RKO (cell line): Measurements from ENCODE around the gene SYNE4.

Source experiments
- DNase-seq: peaks from one replicate; pipeline ENCODE4 v3.0.0-alpha.2; 2016; ENCODE audit warnings: low spot score

The SYNE4 gene

DNA sequence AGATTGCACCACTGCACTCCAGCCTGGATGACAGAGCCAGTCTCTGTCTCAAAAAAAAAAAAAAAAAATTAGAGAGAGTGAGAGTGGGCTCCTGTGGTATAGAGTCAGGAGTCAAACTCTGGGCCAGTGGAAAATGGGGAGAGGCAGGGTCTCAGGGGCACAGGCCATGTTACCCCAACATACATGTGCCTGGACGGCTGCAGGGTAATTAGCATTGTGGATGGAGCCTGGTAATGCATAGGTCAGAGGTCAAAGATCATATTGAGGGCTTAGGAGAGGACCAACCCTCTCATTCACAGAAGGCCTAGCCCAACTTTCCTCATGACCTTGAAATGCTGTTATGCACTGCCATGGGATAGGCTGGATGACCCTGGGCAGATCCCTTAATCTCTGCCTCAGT lies 16.9 kb upstream of the SYNE4 start:
- DNase-seq: no peak

DNA sequence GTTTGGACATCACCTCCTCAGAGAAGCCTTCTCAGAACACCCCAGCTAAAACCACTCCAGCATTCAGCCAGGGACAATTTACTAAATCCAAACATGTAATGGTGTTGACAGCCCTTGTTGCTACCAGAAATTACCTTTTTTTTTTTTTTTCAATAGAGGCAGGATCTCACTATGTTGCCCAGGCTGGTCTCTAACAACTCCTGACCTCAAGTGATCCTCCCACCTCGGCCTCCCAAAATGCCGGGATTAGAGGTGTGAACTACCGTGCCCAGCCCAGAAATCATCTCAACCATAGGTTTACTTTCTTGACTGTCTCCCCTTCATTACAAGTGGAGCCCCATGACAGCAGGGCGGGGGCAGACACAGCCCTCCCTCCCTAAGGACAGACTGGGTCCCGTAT lies 14.8 kb upstream of the SYNE4 start:
- DNase-seq: no peak

DNA sequence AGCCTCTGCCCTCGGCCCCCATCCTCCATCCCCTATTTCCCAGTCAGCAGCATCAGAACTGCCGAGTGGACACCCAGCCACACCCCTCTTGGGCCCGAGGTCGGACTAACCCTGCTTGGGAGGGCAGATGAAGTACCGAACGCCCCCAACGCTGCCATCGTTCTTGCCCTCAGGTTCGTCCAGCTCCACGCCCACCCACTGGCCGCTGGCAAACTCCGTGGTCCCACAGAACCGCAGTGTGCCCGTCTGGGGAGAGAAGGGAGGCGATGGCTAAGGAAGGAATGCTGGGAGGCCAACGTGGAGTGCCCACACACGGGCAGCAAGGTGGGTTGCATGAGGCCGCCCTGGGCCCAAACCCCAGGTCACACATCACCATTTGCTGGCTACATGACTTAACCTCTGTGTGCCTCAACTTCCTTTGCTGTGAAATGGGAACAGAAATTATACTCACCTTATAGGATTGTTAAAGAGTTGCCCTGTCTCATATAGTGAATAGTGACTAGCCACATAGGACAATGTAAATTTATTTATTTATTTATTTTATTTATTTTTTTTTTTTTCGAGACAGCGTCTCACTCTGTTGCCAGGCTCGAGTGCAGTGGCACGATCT lies 10.6 kb upstream of the SYNE4 start:
- no peak for DNase-seq

DNA sequence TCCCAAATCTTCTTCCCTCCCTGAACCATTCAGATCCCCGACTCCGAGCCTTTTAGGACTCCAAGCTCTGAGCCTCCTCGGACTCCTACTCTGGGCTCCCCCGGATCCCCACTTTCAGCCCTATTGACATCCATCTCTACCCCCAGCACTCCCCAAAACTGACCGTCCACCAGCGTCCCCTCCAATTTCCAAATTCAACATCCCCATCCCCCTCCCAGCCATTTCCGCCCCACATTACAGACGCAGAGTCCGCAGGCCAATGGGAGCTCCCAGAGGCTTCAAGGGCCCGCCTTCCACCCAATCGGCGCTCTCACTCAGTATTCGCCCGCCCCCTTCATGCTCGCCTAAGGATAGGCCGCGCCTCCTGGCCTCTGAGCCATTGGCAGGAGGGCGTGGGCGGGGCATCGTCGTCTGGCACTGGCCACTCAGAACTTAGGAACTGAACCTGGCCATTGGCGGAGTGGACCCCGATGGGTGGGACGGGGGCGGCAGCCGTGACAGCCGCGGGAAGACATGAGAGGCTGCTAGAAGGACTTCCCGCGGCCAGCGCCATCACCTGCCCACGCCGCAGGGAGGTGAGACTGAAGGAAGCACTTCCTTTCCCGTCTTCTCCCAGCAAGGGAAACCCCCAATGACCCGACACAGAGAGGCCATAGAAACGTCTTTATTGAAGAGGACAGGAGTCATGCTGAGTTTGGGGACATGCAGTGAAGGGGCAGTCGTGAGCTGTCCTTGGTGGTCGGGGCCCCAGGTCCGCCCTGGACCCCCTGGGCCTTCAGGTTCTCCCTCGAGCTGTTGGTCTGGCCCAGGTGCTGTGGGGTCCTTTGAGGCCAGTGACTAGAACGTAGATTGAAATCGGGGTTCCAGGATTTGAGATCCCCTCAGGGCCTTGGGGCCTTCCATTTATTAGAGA lies 5.7 kb upstream of the SYNE4 start, which contains the start of gene ALKBH6:
TSS of gene ALKBH6 (minus strand) at position 202 of the 913 bp plus-strand sequence. CDS start 816 bp downstream, outside the sequence.
- DNase-seq: peak; percentile 99

DNA sequence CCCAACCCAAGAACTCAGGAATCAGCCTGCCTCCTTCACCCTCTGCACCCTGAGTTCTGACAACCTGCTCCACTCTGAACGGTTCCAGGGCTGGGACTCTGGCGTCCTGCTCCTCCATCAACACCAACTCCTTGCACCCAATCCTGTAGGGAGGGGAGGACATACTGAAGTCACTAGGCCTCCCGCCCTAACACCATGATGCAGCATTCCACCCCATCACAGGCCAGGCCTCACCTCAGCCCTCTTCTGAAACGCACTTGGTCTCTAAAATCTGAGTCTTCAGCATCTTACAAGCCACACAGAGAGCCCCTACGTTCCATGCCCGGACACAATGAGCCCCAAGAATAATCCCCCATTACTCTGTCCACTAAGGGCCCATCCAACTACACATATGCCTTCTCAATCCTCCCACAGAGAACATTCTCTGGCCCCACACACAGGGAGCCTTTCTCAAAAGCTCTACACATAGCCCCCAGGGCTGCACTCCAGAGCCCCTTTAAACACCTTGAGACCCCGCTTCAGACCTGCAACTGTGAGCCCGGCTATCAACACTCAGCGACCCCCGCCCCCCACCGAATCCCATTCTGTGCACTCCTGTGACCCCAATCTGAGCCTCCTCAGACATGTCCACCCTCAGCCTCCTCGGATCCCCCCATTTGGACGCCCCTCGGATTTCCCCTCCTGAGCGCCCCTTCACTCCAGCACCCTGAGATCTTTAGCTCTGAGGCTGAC lies 4.8 kb upstream of the SYNE4 start:
- DNase-seq: no peak

DNA sequence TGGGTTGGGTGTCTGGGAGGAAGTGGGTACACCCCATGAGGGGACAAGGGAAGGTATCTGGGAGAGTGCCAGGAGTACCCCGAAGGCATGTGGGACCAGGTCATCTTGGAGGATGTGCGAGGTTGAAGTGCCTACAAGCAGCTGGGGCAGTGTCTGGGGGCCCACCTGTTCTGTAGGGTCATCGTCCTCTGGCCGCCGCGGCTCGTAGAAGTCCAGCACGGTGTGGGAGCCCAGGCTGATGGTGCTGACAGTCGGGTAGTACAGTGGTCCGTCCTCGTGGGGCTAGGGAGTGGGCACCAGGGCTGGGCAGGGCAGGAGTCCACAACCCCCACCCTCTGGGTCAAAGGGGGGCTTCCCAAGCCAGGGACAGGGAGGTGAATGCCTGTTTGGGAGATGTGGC lies 1.8 kb upstream of the SYNE4 start:
- no peak for DNase-seq

DNA sequence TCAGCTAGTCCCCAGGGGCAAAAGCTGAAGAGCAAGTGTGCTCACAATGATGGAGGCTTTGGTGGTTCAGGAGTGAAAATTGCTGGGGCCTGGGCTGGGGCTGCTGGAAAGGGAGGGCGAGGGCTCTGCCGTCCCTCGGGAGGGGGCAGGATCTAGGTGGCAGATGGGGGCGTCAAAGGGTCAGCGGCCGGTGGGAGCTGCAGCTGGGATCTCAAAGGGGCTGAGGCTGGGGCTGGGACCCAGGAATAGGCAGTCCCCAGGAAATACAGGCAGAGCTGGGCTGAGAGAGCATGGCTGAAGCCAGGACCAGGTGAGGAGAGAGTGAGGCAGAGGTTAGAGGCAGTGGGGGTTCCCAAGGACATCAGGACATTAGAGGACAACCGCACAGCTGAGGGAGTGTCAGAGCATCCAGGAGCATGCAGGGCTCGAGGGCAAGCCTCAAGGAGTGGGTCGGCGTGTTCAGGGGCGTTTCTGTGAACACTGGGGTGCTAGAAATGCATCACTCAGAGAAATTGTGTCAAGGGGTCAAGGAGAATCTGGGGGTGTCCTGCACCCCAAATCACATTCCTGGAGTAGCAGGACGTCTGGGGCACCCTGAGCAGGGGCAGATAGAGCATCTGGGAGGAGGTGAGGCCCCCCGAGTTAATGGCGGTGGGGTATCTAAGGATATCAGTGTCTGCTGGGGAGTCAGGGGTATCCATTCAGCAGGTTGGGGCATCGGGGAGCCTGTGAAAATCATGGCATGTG lies 1.2 kb upstream of the SYNE4 start:
- no peak for DNase-seq

DNA sequence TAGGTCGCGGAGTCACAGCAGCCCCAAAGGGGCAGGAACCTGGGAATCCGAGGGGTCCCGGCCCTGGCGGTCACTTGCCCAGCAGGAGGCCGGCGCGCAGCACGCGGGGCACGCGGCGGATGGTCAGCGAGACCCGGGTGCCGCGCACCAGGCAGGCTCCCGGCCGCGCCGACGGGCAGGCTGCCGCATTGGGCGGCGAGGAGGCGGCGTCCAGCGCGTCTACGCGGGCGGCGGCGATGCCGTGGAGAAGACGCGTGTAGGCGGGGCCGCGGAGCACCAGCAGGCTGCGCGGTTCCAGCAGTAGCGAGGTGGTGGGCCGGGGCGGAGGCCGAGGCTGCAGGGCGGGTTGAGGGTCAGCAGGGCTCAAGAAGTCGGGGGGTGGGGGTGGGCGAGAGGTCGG lies 607 bp upstream of the SYNE4 start:
- peak; percentile 66 for DNase-seq

DNA sequence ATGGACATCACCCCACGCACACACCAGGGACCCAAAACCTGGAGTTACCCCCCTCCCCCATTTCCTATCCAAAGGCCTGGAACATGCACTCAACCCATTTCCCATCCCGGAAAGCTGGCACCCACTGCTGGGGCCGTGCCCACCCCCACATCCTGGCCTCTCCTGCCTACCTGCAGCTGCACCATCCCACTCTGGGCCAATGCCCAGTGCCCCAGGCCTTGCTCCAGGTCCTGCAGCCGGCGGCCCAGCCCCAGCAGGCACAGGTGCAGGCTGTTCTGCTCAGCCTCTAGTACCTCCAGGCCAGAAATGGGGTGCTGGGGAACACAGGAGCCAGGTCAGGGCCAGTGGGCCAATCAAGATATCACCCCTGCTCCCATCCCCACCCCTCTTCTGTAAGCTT lies 1.7 kb downstream of the SYNE4 start:
- DNase-seq: no peak

DNA sequence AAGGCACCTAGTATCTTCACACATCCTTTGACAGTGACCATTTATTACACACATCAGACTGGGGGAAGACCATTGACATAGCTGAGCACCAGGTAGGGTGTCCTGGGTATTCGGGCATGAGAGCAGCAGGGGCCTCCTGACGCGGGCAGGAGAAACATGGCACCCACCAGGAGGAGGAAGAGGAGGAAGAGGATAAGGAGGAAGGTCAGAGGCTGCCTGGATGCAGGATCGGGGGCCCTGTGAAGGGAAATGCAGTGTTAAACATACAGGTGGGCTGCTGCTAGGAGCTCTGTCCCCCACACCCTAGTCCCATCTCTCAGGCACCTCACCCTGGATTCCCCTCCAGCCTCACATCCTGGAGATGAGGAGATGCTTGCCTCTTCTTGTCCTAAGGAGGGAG lies 5.3 kb downstream of the SYNE4 start:
- no peak for DNase-seq

DNA sequence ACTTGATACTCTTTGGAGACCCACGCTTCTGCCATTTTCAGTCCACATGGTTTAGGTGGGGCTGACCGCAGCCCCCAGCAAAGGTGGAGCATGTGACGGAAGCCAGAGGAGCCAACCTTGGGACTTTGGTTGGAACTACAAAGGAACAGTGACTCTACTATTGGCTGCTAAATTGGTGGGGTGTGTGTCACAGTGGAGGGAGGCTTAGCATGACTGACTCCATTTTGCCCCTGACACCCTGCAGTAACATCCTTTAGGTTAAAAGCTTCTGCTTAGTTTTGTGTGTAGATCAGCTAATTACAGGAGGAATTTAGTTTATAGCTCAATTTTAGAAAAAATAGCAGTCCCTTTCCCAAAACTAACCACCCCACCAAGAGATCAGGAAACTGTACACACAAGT lies 7.0 kb downstream of the SYNE4 start:
- DNase-seq: no peak

DNA sequence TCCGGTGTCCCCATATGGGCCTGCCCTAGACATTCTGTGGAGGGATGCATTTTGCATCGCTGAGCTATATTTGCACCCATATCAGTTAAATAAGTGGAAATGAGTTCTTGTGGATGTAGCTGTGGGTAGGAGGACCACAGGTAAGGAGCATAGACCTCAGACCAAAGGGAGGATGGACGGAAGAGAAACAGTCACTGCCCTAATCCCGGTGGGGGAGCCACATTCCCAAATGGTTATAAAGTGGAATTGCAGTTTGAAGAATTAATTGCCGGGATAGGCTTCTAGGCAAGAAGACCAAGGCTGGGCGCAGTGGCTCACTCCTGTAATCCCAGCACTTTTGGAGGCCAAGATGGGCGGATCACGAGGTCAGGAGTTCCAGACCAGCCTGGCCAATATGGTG lies 11.8 kb downstream of the SYNE4 start:
- no peak for DNase-seq

DNA sequence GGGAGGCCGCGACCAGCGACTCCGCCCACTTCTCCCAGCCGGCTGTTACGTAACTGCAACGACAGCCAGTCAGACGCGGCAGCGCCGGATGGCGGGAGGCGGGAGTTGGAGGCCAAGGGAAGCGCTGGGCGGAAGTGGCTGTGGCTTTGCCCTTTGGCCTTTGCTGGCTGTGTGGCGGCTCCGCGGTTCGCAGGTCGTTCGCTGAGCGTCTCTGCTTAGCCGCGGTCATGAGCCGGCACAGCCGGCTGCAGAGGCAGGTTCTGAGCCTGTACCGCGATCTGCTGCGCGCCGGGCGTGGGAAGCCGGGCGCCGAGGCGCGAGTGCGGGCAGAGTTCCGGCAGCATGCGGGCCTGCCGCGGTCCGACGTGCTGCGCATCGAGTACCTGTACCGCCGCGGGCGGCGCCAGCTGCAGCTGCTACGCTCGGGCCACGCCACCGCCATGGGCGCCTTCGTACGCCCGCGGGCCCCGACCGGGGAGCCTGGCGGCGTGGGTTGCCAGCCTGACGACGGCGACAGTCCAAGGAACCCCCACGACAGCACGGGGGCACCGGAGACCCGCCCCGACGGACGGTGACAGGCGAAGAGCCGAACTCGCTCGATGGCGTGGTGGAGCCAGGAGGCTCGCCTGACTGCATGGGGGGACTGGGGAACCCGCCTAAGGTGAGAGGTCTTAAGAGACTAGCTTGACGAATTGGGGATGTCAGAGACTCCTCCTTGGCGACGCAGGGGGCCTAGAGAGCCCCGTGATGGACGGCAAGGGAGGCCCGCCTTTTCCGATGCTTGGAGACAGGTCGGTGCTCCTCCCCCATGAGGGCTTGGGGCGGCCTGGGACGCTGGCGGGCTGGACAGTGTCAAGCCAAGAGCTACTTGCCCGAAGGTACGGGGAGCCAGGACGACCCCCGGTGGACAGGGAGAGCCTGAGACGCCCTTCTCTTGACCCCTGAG lies 13.3 kb downstream of the SYNE4 start, which contains the start of gene SDHAF1:
TSS of gene SDHAF1 (plus strand) at position 141 of the 946 bp plus-strand sequence. CDS start at position 228, 87 bp downstream.
- DNase-seq: peak; percentile 95

DNA sequence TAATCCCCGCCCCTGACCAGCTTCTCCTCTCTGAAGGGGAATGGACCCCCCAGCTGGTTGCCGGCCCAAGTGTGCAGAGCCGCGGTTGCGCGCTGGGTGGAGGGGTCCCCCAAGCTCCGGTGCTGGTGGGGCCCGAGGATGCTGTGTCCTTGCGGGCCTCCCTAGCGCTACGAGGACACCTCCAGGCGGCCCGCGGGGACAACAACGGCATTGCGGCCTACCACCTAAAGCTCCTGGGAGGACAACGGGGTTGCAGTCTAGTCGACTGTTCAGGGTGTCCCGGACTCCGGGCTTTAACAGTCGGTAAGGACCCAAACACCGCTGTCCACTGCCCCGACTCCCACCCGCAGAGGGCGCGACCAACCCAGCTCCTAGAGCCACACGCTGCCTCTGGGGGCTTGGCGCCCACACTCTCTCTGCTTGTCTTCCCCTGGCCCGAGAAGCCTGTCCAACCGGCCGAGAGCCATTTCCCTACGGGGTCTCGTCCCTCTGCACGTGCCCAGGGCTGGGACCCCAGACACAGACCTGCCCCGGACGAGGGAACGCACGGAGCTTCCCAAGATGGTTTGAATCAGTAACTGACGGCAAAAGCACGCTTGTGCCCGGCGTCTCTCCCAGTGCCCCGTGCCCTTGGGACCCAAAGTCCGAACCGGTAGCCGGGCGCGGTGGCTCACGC lies 14.6 kb downstream of the SYNE4 start:
- no peak for DNase-seq

DNA sequence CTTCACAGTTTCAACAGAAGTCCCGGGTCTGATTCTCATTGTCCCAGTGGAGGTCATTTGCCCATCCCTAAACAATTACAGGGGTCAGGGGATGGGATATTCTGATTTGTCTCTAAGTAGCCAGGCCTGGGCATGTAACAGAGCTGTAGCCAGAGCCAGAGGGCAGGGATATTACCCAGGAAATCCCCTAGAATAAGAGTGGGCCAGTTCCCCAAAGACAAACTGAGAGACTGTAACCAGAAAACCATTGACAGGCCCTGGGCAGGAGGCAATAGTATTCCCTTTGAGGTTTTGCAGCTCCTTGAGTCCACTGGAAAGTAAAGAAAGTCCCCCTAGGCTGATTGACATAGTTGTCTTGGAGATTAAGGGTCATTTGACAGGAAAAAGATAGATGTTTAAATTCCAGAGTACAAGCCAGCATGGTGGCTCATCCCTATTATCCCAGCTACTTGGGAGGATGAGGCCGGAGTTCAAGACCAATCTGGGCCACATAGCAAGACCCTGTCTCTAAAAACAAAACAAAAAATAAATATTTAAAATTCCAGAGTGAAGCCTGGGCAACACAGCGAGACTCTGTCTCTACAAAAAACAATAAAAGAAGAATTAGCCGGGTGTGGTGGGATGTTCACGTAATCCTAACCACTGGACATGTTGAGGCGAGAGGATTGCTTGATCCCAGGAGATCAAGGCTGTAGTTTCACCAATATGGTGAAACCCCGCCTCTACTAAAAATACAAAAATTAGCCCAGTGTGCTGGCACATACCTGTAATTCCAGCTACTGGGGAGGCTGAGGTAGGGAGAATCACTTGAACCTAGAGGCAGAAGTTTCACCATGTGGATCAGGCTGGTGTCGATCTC lies 15.5 kb downstream of the SYNE4 start:
- DNase-seq: no peak

DNA sequence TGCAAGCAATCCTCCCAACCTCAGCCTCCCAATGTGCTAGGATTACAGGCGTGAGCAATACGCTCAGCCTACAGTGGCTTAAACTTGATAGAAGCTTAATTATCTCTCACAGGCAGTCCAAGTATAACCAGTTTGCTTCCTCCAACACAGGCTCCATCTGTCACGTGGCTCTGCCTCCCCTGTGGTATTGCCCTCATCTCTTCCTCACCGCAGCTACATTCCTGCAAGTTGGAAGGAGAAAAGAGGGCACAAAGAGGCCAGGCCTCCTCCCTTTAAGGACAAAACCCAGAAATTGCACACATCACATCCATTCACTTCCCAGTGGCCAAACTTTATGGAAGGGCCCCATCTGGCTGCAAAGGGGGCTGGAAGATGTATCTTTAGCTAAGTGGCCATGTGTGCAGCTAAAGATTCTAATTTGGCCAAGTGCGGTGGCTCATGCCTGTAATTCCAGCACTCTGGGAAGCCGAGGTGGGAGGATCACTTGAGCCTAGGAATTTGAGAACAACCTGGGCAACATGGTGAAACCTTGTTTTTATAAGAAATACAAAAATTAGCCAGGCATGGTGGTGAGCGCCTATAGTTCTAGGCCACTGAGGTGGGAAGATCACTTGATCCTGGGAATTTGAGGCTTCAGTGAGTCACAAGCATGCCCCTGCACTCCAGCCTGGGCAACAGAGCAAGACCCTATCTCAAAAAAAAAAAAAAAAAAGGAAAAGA lies 16.7 kb downstream of the SYNE4 start:
- DNase-seq: no peak

DNA sequence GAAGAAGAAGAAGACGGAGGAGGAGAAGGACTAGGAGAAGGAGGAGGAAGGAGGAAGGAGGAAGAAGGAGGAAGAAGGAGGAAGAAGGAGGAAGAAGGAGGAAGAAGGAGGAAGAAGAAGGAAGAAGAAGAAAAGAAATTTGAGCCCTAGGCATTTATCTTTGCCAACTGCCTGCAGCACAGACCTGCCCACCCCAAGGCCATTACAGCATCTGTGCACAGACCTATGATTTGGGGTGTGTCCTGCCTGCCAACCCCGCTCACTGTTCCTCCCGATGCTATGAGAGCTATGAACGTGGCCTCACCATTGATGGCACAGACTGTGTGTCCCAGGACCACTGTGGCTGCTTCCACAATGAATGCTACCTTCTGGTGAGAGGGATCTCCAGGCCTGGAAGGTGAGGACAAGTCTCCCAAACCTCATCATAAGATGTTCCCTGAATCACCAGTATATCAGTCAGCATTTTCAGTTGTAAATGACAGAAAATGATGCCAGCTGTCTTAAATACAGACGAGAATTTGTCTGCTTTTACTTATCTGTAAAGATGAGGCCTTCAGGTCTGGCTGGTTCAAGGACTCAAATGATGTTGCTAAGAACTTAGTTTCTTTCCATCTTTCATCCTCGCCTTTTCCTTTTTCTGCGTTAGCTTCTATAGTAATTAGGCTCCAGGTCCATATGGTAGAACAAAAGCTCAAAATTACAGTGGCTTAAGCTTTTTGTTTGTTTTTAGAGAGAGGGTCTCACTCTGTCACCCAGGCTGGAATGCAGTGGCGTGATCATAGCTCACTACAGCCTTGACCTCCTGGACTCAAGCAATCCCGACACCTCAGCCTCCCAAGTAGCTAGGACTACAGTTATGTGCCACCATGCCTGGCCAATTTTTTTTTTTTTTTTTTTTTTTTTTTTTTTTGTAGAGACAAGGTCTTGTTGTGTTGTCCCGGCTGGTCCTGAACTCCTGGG lies 17.6 kb downstream of the SYNE4 start:
- no peak for DNase-seq
